Ascending aorta (tissue), 2 donors: Measurements from ENCODE around the gene ZKSCAN3. TPM values are rescaled to one million over a fixed set of nuclear protein-coding genes. Genes with fewer than 3 reads are reported as not detected.

Source experiments
- DNase-seq, 2 donors: peaks; one replicate each; pipeline ENCODE4 v3.0.0-alpha.2; 2019; ENCODE audit warnings: low spot score in 2 of 2
- H3K27ac ChIP-seq, 2 donors: fragments of 200-600 bp; sonication (generic); one replicate each; pipeline ENCODE4 v1.5.1; 2016 to 2017; ENCODE audit warnings: mild to moderate bottlenecking in 1 of 2
- H3K27me3 ChIP-seq: fragments of 200-600 bp; sonication (generic); one replicate; pipeline ENCODE4 v1.5.1; 2017
- H3K36me3 ChIP-seq, 2 donors: fragments of 200-600 bp; sonication (generic); one replicate each; pipeline ENCODE4 v1.5.1; 2016
- H3K4me1 ChIP-seq, 2 donors: fragments of 200-600 bp; sonication (generic); one replicate each; pipeline ENCODE4 v1.5.1; 2016 to 2017; ENCODE audit warnings: mild to moderate bottlenecking in 1 of 2
- H3K4me3 ChIP-seq, 2 donors: fragments of 200-600 bp; sonication (generic); one replicate each; pipeline ENCODE4 v1.5.1; 2016 to 2017; ENCODE audit warnings: mild to moderate bottlenecking in 1 of 2
- H3K9me3 ChIP-seq, 2 donors: fragments of 200-600 bp; sonication (generic); one replicate each; pipeline ENCODE4 v1.5.1; 2016
- CTCF ChIP-seq, 3 experiments: fragments of 200-600 bp in 2 of 3; fragments of 450-650 bp in 1 of 3; sonication (generic) in 2 of 3; IDR thresholded peaks; one replicate each; pipeline ENCODE4 v1.5.1; 2016 to 2019; ENCODE audit warnings: antibody characterized with exemption in 3 of 3, mild to moderate bottlenecking in 1 of 3, moderate library complexity in 1 of 3
- intact Hi-C: fragments of 100-400 bp; cut with DNase I; formaldehyde crosslinking; loops from one replicate; pipeline ENCODE4 v1.15.1; 2023
- total RNA-seq: library from RNA; depleted of rRNA; stranded (reverse); fragments of >200 nt; gene quantifications from one replicate; pipeline ENCODE4 v1.1.0, GENCODE V29; 2016

The ZKSCAN3 gene
- total RNA-seq, 1 donor from 2014 or later = 0.21 TPM

- Histone ChIP-seq H3K4me3 (no peak overlapping the region), H3K27ac (peak overlapping the region; percentile 96 to 99), H3K27me3 (no peaks in the 10 kb centered on the region), H3K36me3 (peaks cover 6 to 7% of the 10 kb centered on the region in 2 donors), H3K4me1 (peaks cover 0 to 8% of the 10 kb centered on the region in 2 donors), H3K9me3 (peaks cover 0 to 9% of the 10 kb centered on the region in 2 donors)
- DNase-seq = no peak
- TF ChIP-seq CTCF (IDR thresholded peaks at IDR 0.05) = no peak
- intact Hi-C loops = loop anchor here (2.0 to 10.0 kb wide), 4 partner anchors 51 to 1731 kb away; partner anchors contain the start of genes PGBD1, POLR1H, PPP1R11 and ZSCAN26
Observed at GRCh38 chr6:28333599-28334018, 16.1 kb upstream of the ZKSCAN3 start.

GRCh38 chr6:28334286-28335039 is 15.3 kb upstream of the ZKSCAN3 start:
- Histone ChIP-seq H3K27me3 (no peaks in the 10 kb centered on the region), H3K36me3 (no peaks in the 10 kb centered on the region), H3K4me3 (peak overlapping the region; percentile 69 to 83), H3K27ac (peak overlapping the region; percentile 96 to 99), H3K4me1 (peaks cover 0 to 8% of the 10 kb centered on the region in 2 donors), H3K9me3 (peaks cover 0 to under 1% of the 10 kb centered on the region in 2 donors)
- no peak for TF ChIP-seq CTCF (IDR thresholded peaks at IDR 0.05)
- intact Hi-C loops = loop anchor here (2.0 to 10.0 kb wide), 8 partner anchors 52 to 1730 kb away; partner anchors contain the start of genes PGBD1, POLR1H, PPP1R11 and ZNF165
- no peak for DNase-seq

- Histone ChIP-seq H3K36me3 (no peaks in the 10 kb centered on the region), H3K4me3 (peak overlapping the region; percentile 69 to 83), H3K27me3 (no peaks in the 10 kb centered on the region), H3K4me1 (peaks cover 0 to 8% of the 10 kb centered on the region in 2 donors), H3K9me3 (no peaks in the 10 kb centered on the region), H3K27ac (peak overlapping the region; percentile 96 to 99)
- TF ChIP-seq CTCF (IDR thresholded peaks at IDR 0.05) = no peak
- intact Hi-C loops = loop anchor here (2.0 to 10.0 kb wide), 7 partner anchors 68 to 1730 kb away; partner anchors contain the start of genes POLR1H, PPP1R11, ZNF165 and ZSCAN26
- DNase-seq = peak in 1 of 2 donors; percentile 98
Observed at GRCh38 chr6:28335040-28335563, 14.6 kb upstream of the ZKSCAN3 start.

GRCh38 chr6:28335564-28336283 is 14.0 kb upstream of the ZKSCAN3 start, which contains the start of gene ZSCAN31:
TSS of gene ZSCAN31 (minus strand) at chr6:28336148. CDS start at chr6:28329683, 6,465 bp downstream.
- peak; percentile 57 to 99 for DNase-seq
- no peak for TF ChIP-seq CTCF (IDR thresholded peaks at IDR 0.05)
- H3K4me1 ChIP-seq = peaks cover 0 to 8% of the 10 kb centered on the region in 2 donors
- peak within 1 kb of the TSS; percentile 96 to 99 for H3K27ac ChIP-seq
- no peaks in the 10 kb centered on the region for H3K36me3 ChIP-seq
- peak within 1 kb of the TSS; percentile 69 to 83 for H3K4me3 ChIP-seq
- H3K27me3 ChIP-seq = no peaks in the 10 kb centered on the region
- H3K9me3 ChIP-seq = no peaks in the 10 kb centered on the region
- intact Hi-C loops = loop anchor here (1.0 to 10.0 kb wide), 9 partner anchors 14 to 1729 kb away; partner anchors contain the start of genes POLR1H, PPP1R11, ZKSCAN3 and ZNF165
